Lung (tissue), 12 donors: ENCODE results near the gene PLCG2. TPM values are rescaled to one million over a fixed set of nuclear protein-coding genes. Genes with fewer than 3 reads are reported as not detected.

Source experiments
- ATAC-seq: fragments of 200-7000 bp; cut with Tn5 transposase; one replicate; pipeline ENCODE4 v1.9.1; 2020; ENCODE audit warnings: moderate number of reproducible peaks; ENCODE audit not compliant: insufficient read depth, low FRiP score
- DNase-seq, 3 donors: peaks; one replicate each; pipeline ENCODE4 v3.0.0-alpha.2; 2013 to 2017
- H3K27ac ChIP-seq, 2 donors: one replicate each; pipeline ENCODE4 v1.5.1; 2013; ENCODE audit warnings: mild to moderate bottlenecking in 2 of 2, moderate library complexity in 2 of 2, control low read depth in 1 of 2, inconsistent platforms in 1 of 2, low read depth in 1 of 2, low read length in 1 of 2
- H3K27me3 ChIP-seq, 3 donors: one replicate each; pipeline ENCODE4 v1.5.1; 2013; ENCODE audit warnings: low read length in 2 of 3; ENCODE audit not compliant: control insufficient read depth in 3 of 3, insufficient read depth in 3 of 3
- H3K36me3 ChIP-seq, 4 donors: one replicate each; pipeline ENCODE4 v1.5.1; 2013; ENCODE audit warnings: low read length in 4 of 4, mild to moderate bottlenecking in 1 of 4, moderate library complexity in 1 of 4; ENCODE audit not compliant: control insufficient read depth in 4 of 4, insufficient read depth in 4 of 4
- H3K4me1 ChIP-seq, 5 donors: one replicate each; pipeline ENCODE4 v1.5.1; 2013; ENCODE audit warnings: low read length in 5 of 5, mild to moderate bottlenecking in 2 of 5, moderate library complexity in 1 of 5; ENCODE audit not compliant: control insufficient read depth in 5 of 5, insufficient read depth in 5 of 5
- H3K4me3 ChIP-seq: one replicate; pipeline ENCODE4 v1.5.1; 2013; ENCODE audit warnings: mild to moderate bottlenecking, control low read depth, moderate library complexity
- H3K9ac ChIP-seq, 2 donors: one replicate each; pipeline ENCODE4 v1.5.1; 2013; ENCODE audit warnings: low read length in 2 of 2, control low read depth in 1 of 2; ENCODE audit not compliant: insufficient read depth in 1 of 2
- H3K9me3 ChIP-seq, 4 donors: one replicate each; pipeline ENCODE4 v1.5.1; 2013; ENCODE audit warnings: low read length in 3 of 4, mild to moderate bottlenecking in 1 of 4, moderate library complexity in 1 of 4; ENCODE audit not compliant: control insufficient read depth in 4 of 4, insufficient read depth in 3 of 4
- WGBS, 2 donors: extraction: QIAGEN DNeasy Blood & Tissue Kit; methylation state at CpG; one replicate each; pipeline ENCODE4 v1.1.7; 2013; 5-methylcytosine and 5-hydroxymethylcytosine counted together
- polyA plus RNA-seq, 2 donors: library from polyadenylated mRNA; stranded (reverse); fragments of 200-250 nt; gene quantifications; one replicate each; pipeline ENCODE4 v1.2.1, GENCODE V29; 2013
- total RNA-seq, 2 donors: library from RNA; depleted of rRNA in 1 of 2; stranded (reverse); fragments of >200 nt in 1 of 2; gene quantifications; one replicate each; pipeline ENCODE4 v1.2.1, GENCODE V29; 2014 to 2021
- TF ChIP-seq, protein P1 (sequence below): IDR thresholded peaks from 2 replicates; pipeline ENCODE4 v1.5.1; 2012; ENCODE audit warnings: mild to moderate bottlenecking; ENCODE audit errors: control extremely low read depth, extremely low read depth
- donor health status: control.
- donor health status: control.
- donor health status: Bipolar disorder and iron deficiency.
- donor health status: healthy.
- donor health status: DM: yes; HTN: yes; CAD: no.

PLCG2 gene
- total and polyA plus RNA-seq, 4 donors, result 8.8 to 41.0 (median 29.4) TPM

DNA sequence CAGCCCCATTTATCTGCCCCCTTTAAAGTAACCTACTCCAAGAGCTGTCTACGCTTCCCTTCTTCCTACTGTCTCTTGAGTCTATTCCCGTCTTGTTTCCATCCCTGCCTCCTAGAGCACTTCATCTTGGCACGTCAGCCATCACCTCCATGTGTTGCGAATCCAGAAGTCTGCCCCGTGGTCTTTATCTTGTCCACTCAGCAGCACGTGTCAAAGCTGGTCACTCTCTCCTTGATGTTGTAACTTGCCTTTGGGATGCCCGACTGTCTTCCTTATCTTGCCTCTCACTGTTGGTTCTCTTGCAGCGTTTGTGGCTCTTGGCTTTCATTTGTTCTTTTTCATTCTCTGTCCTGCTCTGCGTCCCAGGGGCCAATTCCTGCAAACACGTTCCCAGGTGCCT is 99.4 kb downstream of the PLCG2 start:
- no peak overlapping the region for H3K4me3 ChIP-seq
- no peak for ATAC-seq
- DNase-seq, result no peak
- no peak overlapping the region for H3K9ac ChIP-seq
- H3K36me3 ChIP-seq, result peaks cover 0 to 3% (median 0%) of the 10 kb centered on the region in 4 donors
- TF ChIP-seq, protein P1, sequence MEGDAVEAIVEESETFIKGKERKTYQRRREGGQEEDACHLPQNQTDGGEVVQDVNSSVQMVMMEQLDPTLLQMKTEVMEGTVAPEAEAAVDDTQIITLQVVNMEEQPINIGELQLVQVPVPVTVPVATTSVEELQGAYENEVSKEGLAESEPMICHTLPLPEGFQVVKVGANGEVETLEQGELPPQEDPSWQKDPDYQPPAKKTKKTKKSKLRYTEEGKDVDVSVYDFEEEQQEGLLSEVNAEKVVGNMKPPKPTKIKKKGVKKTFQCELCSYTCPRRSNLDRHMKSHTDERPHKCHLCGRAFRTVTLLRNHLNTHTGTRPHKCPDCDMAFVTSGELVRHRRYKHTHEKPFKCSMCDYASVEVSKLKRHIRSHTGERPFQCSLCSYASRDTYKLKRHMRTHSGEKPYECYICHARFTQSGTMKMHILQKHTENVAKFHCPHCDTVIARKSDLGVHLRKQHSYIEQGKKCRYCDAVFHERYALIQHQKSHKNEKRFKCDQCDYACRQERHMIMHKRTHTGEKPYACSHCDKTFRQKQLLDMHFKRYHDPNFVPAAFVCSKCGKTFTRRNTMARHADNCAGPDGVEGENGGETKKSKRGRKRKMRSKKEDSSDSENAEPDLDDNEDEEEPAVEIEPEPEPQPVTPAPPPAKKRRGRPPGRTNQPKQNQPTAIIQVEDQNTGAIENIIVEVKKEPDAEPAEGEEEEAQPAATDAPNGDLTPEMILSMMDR, result no peak
- peaks cover 0 to 1% (median 0%) of the 10 kb centered on the region in 4 donors for H3K9me3 ChIP-seq
- no peak overlapping the region for H3K27ac ChIP-seq
- no peaks in the 10 kb centered on the region for H3K27me3 ChIP-seq
- no peaks in the 10 kb centered on the region for H3K4me1 ChIP-seq
- WGBS, 2 donors, result 84 to 90% methylated on average over 10 of the region's 10 CpGs

DNA sequence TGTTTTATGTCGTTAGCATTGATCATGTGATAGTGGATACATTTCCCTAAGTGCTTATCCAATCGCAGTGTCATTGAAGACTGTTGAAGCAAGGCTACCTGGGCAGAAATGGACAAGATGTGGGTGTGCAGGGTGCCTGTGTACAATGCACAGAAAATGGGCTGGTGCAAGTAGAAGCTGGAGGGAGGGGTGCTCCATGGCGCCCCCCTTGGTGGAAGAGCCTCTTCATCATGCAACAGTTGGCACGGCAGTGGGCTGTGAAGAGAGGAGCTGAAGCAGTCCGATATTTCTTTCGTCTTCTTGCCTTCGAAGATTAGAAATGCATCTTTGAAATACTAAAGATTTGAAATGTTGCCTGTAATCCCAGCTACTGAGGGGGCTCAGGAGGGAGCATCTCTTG is 100.5 kb downstream of the PLCG2 start:
- Histone ChIP-seq H3K9ac (no peak overlapping the region), H3K4me1 (no peaks in the 10 kb centered on the region), H3K4me3 (no peak overlapping the region), H3K27me3 (no peaks in the 10 kb centered on the region), H3K36me3 (peaks cover 0 to 3% (median 0%) of the 10 kb centered on the region in 4 donors), H3K9me3 (peaks cover 0 to 1% (median 0%) of the 10 kb centered on the region in 4 donors), H3K27ac (no peak overlapping the region)
- ATAC-seq (no peak), DNase-seq (no peak)
- TF ChIP-seq, protein P1, result no peak
- 82 to 90% methylated on average over 7 of the region's 7 CpGs for WGBS, 2 donors

DNA sequence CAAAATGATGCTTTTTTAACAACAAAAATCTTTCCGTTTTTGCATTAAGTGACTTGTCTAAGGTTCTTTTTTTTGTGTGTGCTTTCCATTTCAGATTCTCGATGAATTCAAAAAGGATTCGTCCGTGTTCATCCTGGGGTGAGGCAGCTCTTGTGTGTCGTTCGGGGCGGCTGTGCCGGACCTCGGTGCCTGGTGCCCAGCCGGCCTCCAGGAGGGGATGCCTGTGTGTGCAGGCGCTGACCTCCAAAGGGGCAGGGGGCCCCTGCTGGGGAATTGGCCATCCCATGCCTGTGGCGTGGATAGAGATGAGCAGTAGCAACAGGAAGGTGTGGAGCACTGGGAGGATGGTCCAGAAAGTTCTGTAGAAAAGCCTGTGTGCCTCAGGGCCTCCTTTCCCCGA is 101.7 kb downstream of the PLCG2 start:
- no peak for DNase-seq
- Histone ChIP-seq H3K4me1 (no peaks in the 10 kb centered on the region), H3K4me3 (no peak overlapping the region), H3K36me3 (peaks cover 0 to 3% (median 0%) of the 10 kb centered on the region in 4 donors), H3K9ac (no peak overlapping the region), H3K27ac (no peak overlapping the region), H3K27me3 (no peaks in the 10 kb centered on the region), H3K9me3 (peaks cover 0 to 1% (median 0%) of the 10 kb centered on the region in 4 donors)
- TF ChIP-seq, protein P1, result no peak
- ATAC-seq, result no peak
- 93 to 95% methylated on average over 13 of the region's 13 CpGs for WGBS, 2 donors

DNA sequence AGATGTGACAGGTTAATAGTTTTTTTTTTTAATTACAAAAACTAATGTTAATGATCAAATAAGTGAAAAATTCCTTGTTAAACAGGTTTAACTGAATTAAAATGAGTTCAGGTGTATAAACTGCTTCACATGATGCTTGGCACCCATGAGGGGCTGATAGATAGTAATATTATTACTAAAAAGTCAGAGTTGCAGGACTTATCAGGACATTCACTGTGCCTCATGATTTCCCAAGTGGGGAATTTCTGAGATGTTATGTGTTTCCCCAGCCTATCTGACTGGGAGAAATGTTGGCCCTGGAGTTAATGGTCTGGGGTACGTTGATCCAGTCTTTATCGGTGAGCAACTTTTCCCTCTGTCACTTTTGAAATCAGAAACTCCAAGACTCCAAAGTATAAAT is 102.1 kb downstream of the PLCG2 start:
- H3K4me1 ChIP-seq, result no peaks in the 10 kb centered on the region
- DNase-seq, result no peak
- H3K9me3 ChIP-seq, result peaks cover 0 to 1% (median 0%) of the 10 kb centered on the region in 4 donors
- no peak overlapping the region for H3K9ac ChIP-seq
- H3K27ac ChIP-seq, result no peak overlapping the region
- no peak for ATAC-seq
- H3K4me3 ChIP-seq, result no peak overlapping the region
- H3K27me3 ChIP-seq, result no peaks in the 10 kb centered on the region
- peaks cover 0 to 3% (median 0%) of the 10 kb centered on the region in 4 donors for H3K36me3 ChIP-seq
- WGBS, 2 donors, result 98% methylated on average over 2 of the region's 2 CpGs
- TF ChIP-seq, protein P1, result no peak
